Naive thymus-derived CD4-positive, alpha-beta T cell (primary cell): Measurements from ENCODE around the gene PLCH2. TPM values are rescaled to one million over a fixed set of nuclear protein-coding genes. Genes with fewer than 3 reads are reported as not detected.

Source experiments
- ATAC-seq: fragments of 150-1000 bp; cut with Tn5 transposase; 2 replicates; pipeline ENCODE4 v1.10.0; 2021; ENCODE audit warnings: mild to moderate bottlenecking, moderate library complexity
- CTCF ChIA-PET: fragments of 350-600 bp; sonication (Branson Sonifier 250); formaldehyde crosslinking; loops from one replicate; lab custom pipeline; 2021; ENCODE audit warnings: antibody characterized with exemption; lab: Charles Lee
- POLR2A ChIA-PET: fragments of 350-600 bp; sonication (Branson Sonifier 250); formaldehyde crosslinking; loops from one replicate; lab custom pipeline; 2021; ENCODE audit warnings: antibody characterized with exemption, inconsistent platforms; lab: Charles Lee
- DNase-seq, 9 donors: peaks; one replicate each; pipeline versions ENCODE4 v3.0.0 to v3.0.0-alpha.2; 2020 to 2022; ENCODE audit warnings: mixed read lengths in 1 of 9
- H3K27ac ChIP-seq: one replicate; pipeline ENCODE4 v1.7.0; 2013; ENCODE audit warnings: mild to moderate bottlenecking, low read depth, low read length, moderate library complexity
- H3K27me3 ChIP-seq, 2 donors: one replicate each; pipeline ENCODE4 v1.7.0; 2013; ENCODE audit warnings: low read length in 2 of 2, mild to moderate bottlenecking in 2 of 2, moderate library complexity in 2 of 2; ENCODE audit not compliant: control insufficient read depth in 2 of 2, insufficient read depth in 2 of 2
- H3K36me3 ChIP-seq, 3 experiments: 1 replicate in 2 of 3; 2 replicates in 1 of 3; pipeline ENCODE4 v1.7.0; 2013; ENCODE audit warnings: low read length in 3 of 3, mild to moderate bottlenecking in 3 of 3, moderate library complexity in 1 of 3; ENCODE audit not compliant: insufficient read depth in 3 of 3, control insufficient read depth in 2 of 3
- H3K4me1 ChIP-seq, 2 donors: one replicate each; pipeline ENCODE4 v1.7.0; 2013; ENCODE audit warnings: low read length in 2 of 2, mild to moderate bottlenecking in 2 of 2, moderate library complexity in 1 of 2; ENCODE audit not compliant: control insufficient read depth in 2 of 2, insufficient read depth in 2 of 2
- H3K4me3 ChIP-seq: 2 replicates; pipeline ENCODE4 v1.7.0; 2013; ENCODE audit warnings: mild to moderate bottlenecking, low read length
- H3K9me3 ChIP-seq, 3 experiments: 1 replicate in 2 of 3; 2 replicates in 1 of 3; pipeline ENCODE4 v1.7.0; 2013; ENCODE audit warnings: low read length in 3 of 3; ENCODE audit not compliant: control insufficient read depth in 2 of 3
- H3K27ac Mint-ChIP-seq, 9 donors: one replicate each; pipeline ENCODE4 v1.8.0; 2020 to 2022; ENCODE audit warnings: mixed read lengths in 9 of 9, mild to moderate bottlenecking in 8 of 9, moderate library complexity in 5 of 9, inconsistent platforms in 2 of 9
- H3K27me3 Mint-ChIP-seq, 5 donors: one replicate each; pipeline ENCODE4 v1.8.0; 2021 to 2022; ENCODE audit warnings: mixed read lengths in 5 of 5, mild to moderate bottlenecking in 1 of 5
- H3K36me3 Mint-ChIP-seq, 5 donors: one replicate each; pipeline ENCODE4 v1.8.0; 2020 to 2022; ENCODE audit warnings: mixed read lengths in 5 of 5, mild to moderate bottlenecking in 3 of 5, inconsistent platforms in 1 of 5
- H3K4me1 Mint-ChIP-seq, 7 donors: one replicate each; pipeline ENCODE4 v1.8.0; 2020 to 2022; ENCODE audit warnings: mixed read lengths in 7 of 7, mild to moderate bottlenecking in 3 of 7, inconsistent platforms in 1 of 7
- H3K4me3 Mint-ChIP-seq, 10 donors: one replicate each; pipeline ENCODE4 v1.8.0; 2020 to 2022; ENCODE audit warnings: mild to moderate bottlenecking in 10 of 10, mixed read lengths in 10 of 10, moderate library complexity in 6 of 10, inconsistent platforms in 2 of 10
- H3K9me3 Mint-ChIP-seq, 11 donors: one replicate each; pipeline ENCODE4 v1.8.0; 2020 to 2022; ENCODE audit warnings: mixed read lengths in 11 of 11, mild to moderate bottlenecking in 4 of 11, inconsistent platforms in 1 of 11, moderate library complexity in 1 of 11
- intact Hi-C, 2 donors: fragments of 100-400 bp; cut with micrococcal nuclease; formaldehyde crosslinking; loops; one replicate each; pipeline ENCODE4 v1.15.1; 2023
- polyA plus RNA-seq, 2 donors: library from polyadenylated mRNA; unstranded; fragments of 300-500 nt; fragmentation: Illumina TruSeq; gene quantifications; one replicate each; pipeline ENCODE4 v1.2.3, GENCODE V29; 2021
- total RNA-seq, 6 experiments: library from RNA in 5 of 6; stranded (reverse) in 5 of 6; gene quantifications; 1 replicate in 5 of 6; 2 replicates in 1 of 6; pipeline ENCODE4 v1.2.3 and lab custom pipeline; 2021 to 2026

The PLCH2 gene
- total RNA-seq (10 to 100 TPM; 10.1 to 37.4 (median 18.4) TPM), polyA plus RNA-seq (1 to 10 TPM in 1 of 2 donors, under 1 TPM in 1; 0.11 to 1.5 TPM), total RNA-seq (lab: John Stamatoyannopoulos, UW) (35.9 reads per million, percentile 64 among the genes with 10 or more reads in this experiment)

- Mint-ChIP-seq H3K9me3 (no peaks in the 10 kb centered on the region), H3K4me1 (no peaks in the 10 kb centered on the region), H3K27me3 (no peaks in the 10 kb centered on the region), H3K4me3 (no peak within 1 kb of the TSS), H3K27ac (no peak within 1 kb of the TSS), H3K36me3 (no peaks in the 10 kb centered on the region)
- Histone ChIP-seq H3K27ac (no peak within 1 kb of the TSS), H3K27me3 (no peaks in the 10 kb centered on the region), H3K4me1 (no peaks in the 10 kb centered on the region), H3K9me3 (no peaks in the 10 kb centered on the region), H3K4me3 (no peak within 1 kb of the TSS), H3K36me3 (no peaks in the 10 kb centered on the region)
- intact Hi-C loops = no loop called here
- DNase-seq = no peak
- ChIA-PET CTCF (no interaction called here), POLR2A (no interaction called here)
- ATAC-seq = no peak
These were observed at the start of gene PLCH2 for GRCh38 chr1:2476061-2476999. Gene PLCH2, plus strand, starts transcription at chr1:2476289. Its CDS starts 300 bp downstream, at chr1:2476589.

GRCh38 chr1:2426540-2426939 lies 49.5 kb upstream of the PLCH2 start:
- CTCF ChIA-PET = no interaction called here
- Mint-ChIP-seq H3K36me3 (peaks cover 0 to 3% (median 0%) of the 10 kb centered on the region in 5 donors), H3K27ac (no peak overlapping the region), H3K4me1 (peaks cover 0 to 3% (median 0%) of the 10 kb centered on the region in 7 donors), H3K27me3 (no peaks in the 10 kb centered on the region), H3K9me3 (peaks cover 0 to 11% (median 0%) of the 10 kb centered on the region in 11 donors), H3K4me3 (no peak overlapping the region)
- H3K4me3 ChIP-seq = no peak overlapping the region
- POLR2A ChIA-PET = no interaction called here
- no peaks in the 10 kb centered on the region for H3K27me3 ChIP-seq
- no peaks in the 10 kb centered on the region for H3K4me1 ChIP-seq
- ATAC-seq = no peak
- intact Hi-C loops = no loop called here
- no peaks in the 10 kb centered on the region for H3K36me3 ChIP-seq
- no peak overlapping the region for H3K27ac ChIP-seq
- H3K9me3 ChIP-seq = peaks cover 0 to 6% (median 0%) of the 10 kb centered on the region in 3 experiments
- no peak for DNase-seq

GRCh38 chr1:2427051-2427450 lies 49.0 kb upstream of the PLCH2 start:
- no peak for ATAC-seq
- Histone ChIP-seq H3K9me3 (peaks cover 0 to 6% (median 0%) of the 10 kb centered on the region in 3 experiments), H3K4me1 (no peaks in the 10 kb centered on the region), H3K27ac (no peak overlapping the region), H3K4me3 (no peak overlapping the region), H3K36me3 (no peaks in the 10 kb centered on the region), H3K27me3 (no peaks in the 10 kb centered on the region)
- POLR2A ChIA-PET = no interaction called here
- Mint-ChIP-seq H3K9me3 (peaks cover 0 to 11% (median 0%) of the 10 kb centered on the region in 11 donors), H3K36me3 (peaks cover 0 to 3% (median 0%) of the 10 kb centered on the region in 5 donors), H3K27me3 (no peaks in the 10 kb centered on the region), H3K4me3 (no peak overlapping the region), H3K27ac (no peak overlapping the region), H3K4me1 (peaks cover 0 to 3% (median 0%) of the 10 kb centered on the region in 7 donors)
- CTCF ChIA-PET = no interaction called here
- intact Hi-C loops = no loop called here
- no peak for DNase-seq

GRCh38 chr1:2427976-2428375 lies 48.1 kb upstream of the PLCH2 start:
- ATAC-seq = no peak
- Histone ChIP-seq H3K36me3 (no peaks in the 10 kb centered on the region), H3K4me1 (no peaks in the 10 kb centered on the region), H3K9me3 (peaks cover 0 to 6% (median 0%) of the 10 kb centered on the region in 3 experiments), H3K4me3 (no peak overlapping the region), H3K27me3 (no peaks in the 10 kb centered on the region), H3K27ac (no peak overlapping the region)
- Mint-ChIP-seq H3K4me3 (no peak overlapping the region), H3K36me3 (peaks cover 0 to 3% (median 0%) of the 10 kb centered on the region in 5 donors), H3K27me3 (no peaks in the 10 kb centered on the region), H3K4me1 (peaks cover 0 to 3% (median 0%) of the 10 kb centered on the region in 7 donors), H3K9me3 (peaks cover 0 to 8% (median 0%) of the 10 kb centered on the region in 11 donors), H3K27ac (no peak overlapping the region)
- ChIA-PET CTCF (no interaction called here), POLR2A (no interaction called here)
- intact Hi-C loops = no loop called here
- DNase-seq = no peak

- no peaks in the 10 kb centered on the region for H3K4me1 ChIP-seq
- H3K4me3 Mint-ChIP-seq = no peak overlapping the region
- ATAC-seq (no peak), DNase-seq (no peak)
- no peaks in the 10 kb centered on the region for H3K36me3 ChIP-seq
- no peaks in the 10 kb centered on the region for H3K27me3 ChIP-seq
- no peaks in the 10 kb centered on the region for H3K27me3 Mint-ChIP-seq
- POLR2A ChIA-PET = interaction anchor here (0.7 kb wide), 1 partner anchor 119 kb away, joined by 5 read pairs; no protein-coding TSS in a partner anchor
- peaks cover 0 to 6% (median 0%) of the 10 kb centered on the region in 11 donors for H3K9me3 Mint-ChIP-seq
- no peak overlapping the region for H3K27ac Mint-ChIP-seq
- H3K9me3 ChIP-seq = peaks cover 0 to 6% (median 0%) of the 10 kb centered on the region in 3 experiments
- H3K36me3 Mint-ChIP-seq = peaks cover 0 to 3% (median 0%) of the 10 kb centered on the region in 5 donors
- H3K4me3 ChIP-seq = no peak overlapping the region
- CTCF ChIA-PET = no interaction called here
- peaks cover 0 to 3% (median 0%) of the 10 kb centered on the region in 7 donors for H3K4me1 Mint-ChIP-seq
- no peak overlapping the region for H3K27ac ChIP-seq
- intact Hi-C loops = no loop called here
These were observed 47.6 kb upstream of the PLCH2 start for GRCh38 chr1:2428490-2428889.

GRCh38 chr1:2429780-2430591 lies 46.1 kb upstream of the PLCH2 start:
- ChIA-PET CTCF (no interaction called here), POLR2A (interaction anchor here (1.0 kb wide), 1 partner anchor 15 kb away, joined by 3 read pairs; no protein-coding TSS in a partner anchor)
- Mint-ChIP-seq H3K4me1 (peaks cover 0 to 3% (median 0%) of the 10 kb centered on the region in 7 donors), H3K27me3 (no peaks in the 10 kb centered on the region), H3K27ac (no peak overlapping the region), H3K4me3 (no peak overlapping the region), H3K36me3 (peaks cover 0 to 3% (median 0%) of the 10 kb centered on the region in 5 donors), H3K9me3 (peaks cover 0 to 6% (median 0%) of the 10 kb centered on the region in 11 donors)
- ATAC-seq (no peak), DNase-seq (no peak)
- no peak overlapping the region for H3K4me3 ChIP-seq
- no peak overlapping the region for H3K27ac ChIP-seq
- intact Hi-C loops = no loop called here
- H3K4me1 ChIP-seq = no peaks in the 10 kb centered on the region
- H3K9me3 ChIP-seq = peaks cover 0 to 6% (median 0%) of the 10 kb centered on the region in 3 experiments
- no peaks in the 10 kb centered on the region for H3K36me3 ChIP-seq
- H3K27me3 ChIP-seq = no peaks in the 10 kb centered on the region
